ENCODE results near the gene SCN3A.

The SCN3A gene

GRCh38 chr2:165163761-165164160 lies 40.1 kb downstream of the SCN3A start:
- Histone ChIP-seq H3K79me2 (ENCODE audit: insufficient read depth, low read length) (no peaks in the 10 kb centered on the region), H3K4me3 (ENCODE audit: low read depth in 1 of 2, low read length in 2 of 2) (no peak overlapping the region), H3K27ac (ENCODE audit: low read length) (no peak overlapping the region), H4K20me1 (ENCODE audit: insufficient read depth, low read length) (no peaks in the 10 kb centered on the region), H2AFZ (ENCODE audit: low read depth, low read length) (no peak overlapping the region), H3K4me1 (ENCODE audit: insufficient read depth, low read length) (no peaks in the 10 kb centered on the region), H3K27me3 (ENCODE audit: insufficient read depth, low read length, poor library complexity) (no peaks in the 10 kb centered on the region), H3K9ac (ENCODE audit: low read depth, low read length) (no peak overlapping the region), H3K36me3 (ENCODE audit: insufficient read depth, low read length) (peaks cover 11% of the 10 kb centered on the region; the same call in 1 of the 2 replicates), H3K4me2 (ENCODE audit: insufficient read depth, low read length) (no peak overlapping the region), H3K9me3 (ENCODE audit: insufficient read depth, low read length, severe bottlenecking) (no peaks in the 10 kb centered on the region)
- DNase-seq (no peak), ATAC-seq (ENCODE audit: insufficient read depth, low read depth) (no peak)
- TF ChIP-seq CTCF (IDR thresholded peaks at IDR 0.05; ENCODE audit: borderline replicate concordance, extremely low read depth, low read length, poor library complexity, severe bottlenecking), result no peak
- no peak for TF ChIP-seq EZH2 (IDR thresholded peaks at IDR 0.05; ENCODE audit: borderline replicate concordance, low read depth, low read length, severe bottlenecking)

GRCh38 chr2:165162466-165162865 lies 41.4 kb downstream of the SCN3A start:
- ATAC-seq (ENCODE audit: insufficient read depth, low read depth) (no peak), DNase-seq (no peak)
- Histone ChIP-seq H3K36me3 (ENCODE audit: insufficient read depth, low read length) (peaks cover 14% of the 10 kb centered on the region; the same call in 1 of the 2 replicates), H3K9me3 (ENCODE audit: insufficient read depth, low read length, severe bottlenecking) (no peaks in the 10 kb centered on the region), H3K27me3 (ENCODE audit: insufficient read depth, low read length, poor library complexity) (no peaks in the 10 kb centered on the region), H4K20me1 (ENCODE audit: insufficient read depth, low read length) (no peaks in the 10 kb centered on the region), H3K9ac (ENCODE audit: low read depth, low read length) (no peak overlapping the region), H3K4me2 (ENCODE audit: insufficient read depth, low read length) (no peak overlapping the region), H3K4me1 (ENCODE audit: insufficient read depth, low read length) (no peaks in the 10 kb centered on the region), H3K4me3 (ENCODE audit: low read depth in 1 of 2, low read length in 2 of 2) (no peak overlapping the region), H2AFZ (ENCODE audit: low read depth, low read length) (no peak overlapping the region), H3K79me2 (ENCODE audit: insufficient read depth, low read length) (no peaks in the 10 kb centered on the region), H3K27ac (ENCODE audit: low read length) (no peak overlapping the region)
- TF ChIP-seq CTCF (IDR thresholded peaks at IDR 0.05; ENCODE audit: borderline replicate concordance, extremely low read depth, low read length, poor library complexity, severe bottlenecking) (no peak), EZH2 (IDR thresholded peaks at IDR 0.05; ENCODE audit: borderline replicate concordance, low read depth, low read length, severe bottlenecking) (no peak)

- no peak overlapping the region for H3K27ac ChIP-seq (ENCODE audit: low read length)
- ATAC-seq (ENCODE audit: insufficient read depth, low read depth) (no peak), DNase-seq (no peak)
- H3K79me2 ChIP-seq (ENCODE audit: insufficient read depth, low read length), result no peaks in the 10 kb centered on the region
- H2AFZ ChIP-seq (ENCODE audit: low read depth, low read length), result no peak overlapping the region
- H3K9me3 ChIP-seq (ENCODE audit: insufficient read depth, low read length, severe bottlenecking), result no peaks in the 10 kb centered on the region
- no peaks in the 10 kb centered on the region for H3K27me3 ChIP-seq (ENCODE audit: insufficient read depth, low read length, poor library complexity)
- H3K4me3 ChIP-seq (ENCODE audit: low read depth in 1 of 2, low read length in 2 of 2), result no peak overlapping the region
- H3K36me3 ChIP-seq (ENCODE audit: insufficient read depth, low read length), result peaks cover 14% of the 10 kb centered on the region; the same call in 1 of the 2 replicates
- no peak overlapping the region for H3K4me2 ChIP-seq (ENCODE audit: insufficient read depth, low read length)
- TF ChIP-seq EZH2 (IDR thresholded peaks at IDR 0.05; ENCODE audit: borderline replicate concordance, low read depth, low read length, severe bottlenecking) (no peak), CTCF (IDR thresholded peaks at IDR 0.05; ENCODE audit: borderline replicate concordance, extremely low read depth, low read length, poor library complexity, severe bottlenecking) (no peak)
- H3K9ac ChIP-seq (ENCODE audit: low read depth, low read length), result no peak overlapping the region
- H3K4me1 ChIP-seq (ENCODE audit: insufficient read depth, low read length), result no peaks in the 10 kb centered on the region
- no peaks in the 10 kb centered on the region for H4K20me1 ChIP-seq (ENCODE audit: insufficient read depth, low read length)
These were observed 42.3 kb downstream of the SCN3A start for GRCh38 chr2:165161510-165161909.

GRCh38 chr2:165157160-165157559 lies 46.7 kb downstream of the SCN3A start:
- DNase-seq (no peak), ATAC-seq (ENCODE audit: insufficient read depth, low read depth) (no peak)
- no peaks in the 10 kb centered on the region for H3K9me3 ChIP-seq (ENCODE audit: insufficient read depth, low read length, severe bottlenecking)
- no peak for TF ChIP-seq CTCF (IDR thresholded peaks at IDR 0.05; ENCODE audit: borderline replicate concordance, extremely low read depth, low read length, poor library complexity, severe bottlenecking)
- no peak for TF ChIP-seq EZH2 (IDR thresholded peaks at IDR 0.05; ENCODE audit: borderline replicate concordance, low read depth, low read length, severe bottlenecking)
- H3K4me2 ChIP-seq (ENCODE audit: insufficient read depth, low read length), result no peak overlapping the region
- no peaks in the 10 kb centered on the region for H3K4me1 ChIP-seq (ENCODE audit: insufficient read depth, low read length)
- no peak overlapping the region for H3K27ac ChIP-seq (ENCODE audit: low read length)
- no peak overlapping the region for H3K9ac ChIP-seq (ENCODE audit: low read depth, low read length)
- peaks cover 19% of the 10 kb centered on the region; the same call in 1 of the 2 replicates for H3K36me3 ChIP-seq (ENCODE audit: insufficient read depth, low read length)
- H3K4me3 ChIP-seq (ENCODE audit: low read depth in 1 of 2, low read length in 2 of 2), result no peak overlapping the region
- H3K79me2 ChIP-seq (ENCODE audit: insufficient read depth, low read length), result no peaks in the 10 kb centered on the region
- H4K20me1 ChIP-seq (ENCODE audit: insufficient read depth, low read length), result no peaks in the 10 kb centered on the region
- H3K27me3 ChIP-seq (ENCODE audit: insufficient read depth, low read length, poor library complexity), result no peaks in the 10 kb centered on the region
- H2AFZ ChIP-seq (ENCODE audit: low read depth, low read length), result no peak overlapping the region

Data from DND-41 (cell line).